T-cell (primary cell): Measurements from ENCODE around the gene KIAA0930. TPM values are rescaled to one million over a fixed set of nuclear protein-coding genes. Genes with fewer than 3 reads are reported as not detected.

Experiments
- ATAC-seq, 4 experiments: fragments of 200-7000 bp in 3 of 4; fragments of 150-1000 bp in 1 of 4; cut with Tn5 transposase; replicated peaks in 1 of 4; 1 replicate in 3 of 4; 2 replicates in 1 of 4; pipeline ENCODE4 v1.10.0; 2021; ENCODE audit warnings: moderate library complexity in 3 of 4, mild to moderate bottlenecking in 2 of 4, moderate number of reproducible peaks in 1 of 4
- CTCF ChIA-PET, 2 donors: fragments of 300-600 bp; sonication (Branson Sonifier 250); formaldehyde crosslinking; loops; one replicate each; lab custom pipeline; 2022; ENCODE audit warnings: antibody characterized with exemption in 2 of 2; lab: Charles Lee
- POLR2A ChIA-PET, 2 donors: fragments of 300-600 bp; sonication (Branson Sonifier 250); formaldehyde crosslinking; loops; one replicate each; lab custom pipeline; 2022; ENCODE audit warnings: antibody characterized with exemption in 2 of 2; lab: Charles Lee
- DNase-seq, 35 experiments: peaks; one replicate each; pipeline versions ENCODE4 v3.0.0 to v3.0.0-alpha.2; 2013 to 2023
- H3K27ac ChIP-seq: one replicate; pipeline ENCODE4 v1.5.1; 2013; ENCODE audit warnings: low read length
- H3K27me3 ChIP-seq, 2 experiments: replicated peaks in 1 of 2; 1 replicate in 1 of 2; 2 replicates in 1 of 2; pipeline versions ENCODE4 v1.6.1 to v1.7.0; 2013; ENCODE audit warnings: low read length in 1 of 2, mixed read lengths in 1 of 2; ENCODE audit not compliant: control insufficient read depth in 2 of 2, insufficient read depth in 2 of 2; ENCODE audit errors: extremely low read depth in 1 of 2
- H3K36me3 ChIP-seq, 2 donors: 1 replicate in 1 of 2; 2 replicates in 1 of 2; pipeline versions ENCODE4 v1.6.1 to v1.7.0; 2013; ENCODE audit warnings: low read length in 1 of 2; ENCODE audit not compliant: control insufficient read depth in 2 of 2, insufficient read depth in 1 of 2; ENCODE audit errors: extremely low read depth in 1 of 2
- H3K4me1 ChIP-seq, 2 experiments: 1 replicate in 1 of 2; 2 replicates in 1 of 2; pipeline versions ENCODE4 v1.6.1 to v1.7.0; 2013; ENCODE audit warnings: low read length in 2 of 2, mixed read lengths in 1 of 2; ENCODE audit not compliant: insufficient read depth in 2 of 2, control insufficient read depth in 1 of 2; ENCODE audit errors: extremely low read depth in 1 of 2
- H3K4me3 ChIP-seq, 2 donors: 1 replicate in 1 of 2; 2 replicates in 1 of 2; pipeline versions ENCODE4 v1.5.1 to v1.7.0; 2013; ENCODE audit warnings: mild to moderate bottlenecking in 2 of 2, low read length in 1 of 2, moderate library complexity in 1 of 2; ENCODE audit not compliant: control insufficient read depth in 1 of 2; ENCODE audit errors: extremely low read depth in 1 of 2
- H3K9me3 ChIP-seq: 2 replicates; pipeline ENCODE4 v1.7.0; 2013
- H3K27ac Mint-ChIP-seq, 2 donors: one replicate each; pipeline ENCODE4 v1.8.0; 2020 to 2021; ENCODE audit warnings: mild to moderate bottlenecking in 2 of 2, mixed read lengths in 2 of 2
- H3K27me3 Mint-ChIP-seq, 2 donors: one replicate each; pipeline ENCODE4 v1.8.0; 2021 to 2022; ENCODE audit warnings: mixed read lengths in 2 of 2
- H3K36me3 Mint-ChIP-seq: one replicate; pipeline ENCODE4 v1.8.0; 2021; ENCODE audit warnings: mixed read lengths
- H3K4me1 Mint-ChIP-seq, 3 donors: one replicate each; pipeline ENCODE4 v1.8.0; 2020 to 2022; ENCODE audit warnings: mixed read lengths in 3 of 3, mild to moderate bottlenecking in 1 of 3
- H3K4me3 Mint-ChIP-seq, 3 donors: one replicate each; pipeline ENCODE4 v1.8.0; 2020 to 2022; ENCODE audit warnings: mild to moderate bottlenecking in 3 of 3, mixed read lengths in 3 of 3, moderate library complexity in 3 of 3
- H3K9me3 Mint-ChIP-seq, 3 donors: one replicate each; pipeline ENCODE4 v1.8.0; 2020 to 2022; ENCODE audit warnings: mixed read lengths in 3 of 3
- WGBS: methylation state at CpG from one replicate; pipeline ENCODE4 v1.1.5; 2013; ENCODE audit warnings: missing lambda C conversion rate; ENCODE audit not compliant: insufficient coverage; 5-methylcytosine and 5-hydroxymethylcytosine counted together
- total RNA-seq, 35 experiments: library from RNA in 6 of 35; stranded (reverse) in 6 of 35; fragments of 120-200 nt in 1 of 35; gene quantifications; one replicate each; pipeline versions ENCODE4 v1.2.1 to v1.2.4 and lab custom pipeline; 2013 to 2026

KIAA0930 gene
- total RNA-seq, 5 donors from 2014 or later (not counting 1 experiment from before 2014, with no cell fraction given) = 21.2 to 40.2 (median 30.8) TPM

DNA sequence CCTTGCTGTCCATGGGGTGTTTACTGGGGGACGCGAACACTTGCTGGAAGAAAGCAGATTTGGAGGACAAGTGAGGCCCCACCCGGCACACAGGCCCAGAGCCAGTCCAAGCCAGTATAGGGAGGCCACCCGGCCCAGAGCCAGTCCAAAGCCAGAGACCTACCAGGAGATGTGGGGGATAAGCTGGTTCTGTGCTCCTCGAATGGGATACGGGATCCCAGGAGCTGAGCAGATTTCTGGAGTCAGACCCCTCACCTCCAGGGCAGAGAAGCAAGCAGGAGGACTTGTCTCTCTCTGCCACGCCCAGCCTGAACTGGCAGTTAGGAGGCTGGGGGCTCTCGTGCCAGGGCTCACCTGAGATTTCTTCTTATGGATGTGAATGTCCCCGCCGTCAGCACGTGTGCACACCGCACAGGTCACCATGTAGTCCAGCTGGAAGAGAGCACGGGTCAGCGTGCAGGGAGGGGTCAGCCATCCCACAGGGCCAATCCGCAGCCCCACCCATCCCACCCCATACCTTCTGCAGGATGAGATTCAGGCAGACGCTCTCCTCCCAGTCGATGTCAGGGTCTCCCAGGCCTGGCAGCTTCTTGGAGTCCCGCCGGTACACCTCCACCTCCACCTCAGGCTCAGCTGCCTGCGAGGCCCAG, 35.3 kb downstream of the KIAA0930 start:
- Histone ChIP-seq H3K4me3 (no peak overlapping the region), H3K9me3 (no peaks in the 10 kb centered on the region), H3K27me3 (no peaks in the 10 kb centered on the region), H3K27ac (no peak overlapping the region), H3K36me3 (peaks cover 21 to 23% of the 10 kb centered on the region in 2 donors), H3K4me1 (no peaks in the 10 kb centered on the region)
- WGBS = 95% methylated on average over 17 of the region's 20 CpGs
- H3K4me3 Mint-ChIP-seq = no peak overlapping the region
- ATAC-seq (no peak), DNase-seq (no peak)
- no peaks in the 10 kb centered on the region for H3K9me3 Mint-ChIP-seq
- H3K27ac Mint-ChIP-seq = no peak overlapping the region
- POLR2A ChIA-PET = no interaction called here
- no peaks in the 10 kb centered on the region for H3K4me1 Mint-ChIP-seq
- peaks cover 26% of the 10 kb centered on the region for H3K36me3 Mint-ChIP-seq
- CTCF ChIA-PET = no interaction called here
- no peaks in the 10 kb centered on the region for H3K27me3 Mint-ChIP-seq

DNA sequence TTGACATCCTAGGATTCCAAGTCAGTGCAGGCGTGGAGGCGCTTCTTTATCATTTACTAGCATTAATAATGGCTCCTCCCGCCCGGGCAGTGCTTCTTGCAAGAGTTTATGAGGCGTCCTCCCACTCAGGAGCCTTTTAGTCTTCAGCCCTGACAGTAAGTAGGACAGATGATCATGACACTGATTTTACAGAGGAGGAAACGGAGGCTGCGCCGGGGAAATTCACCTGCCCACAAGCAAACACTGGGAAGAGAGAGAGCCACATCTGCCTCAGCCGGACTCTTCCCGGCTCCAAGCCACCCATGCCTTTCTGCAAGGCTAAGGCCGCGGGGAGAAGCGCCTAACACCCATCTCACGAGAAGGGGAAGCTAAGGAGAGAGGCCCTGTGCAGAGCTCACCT, 35.9 kb downstream of the KIAA0930 start:
- H3K4me1 ChIP-seq = no peaks in the 10 kb centered on the region
- H3K4me3 Mint-ChIP-seq = no peak overlapping the region
- WGBS = 92% methylated on average over 5 of the region's 14 CpGs
- no peaks in the 10 kb centered on the region for H3K9me3 ChIP-seq
- H3K36me3 ChIP-seq = peaks cover 18 to 21% of the 10 kb centered on the region in 2 donors
- CTCF ChIA-PET = interaction anchor here in 1 of 2 donors (0.6 kb wide), 1 partner anchor 110 kb away, joined by 3 read pairs; no protein-coding TSS in a partner anchor
- no peak for DNase-seq
- no peak for ATAC-seq
- POLR2A ChIA-PET = no interaction called here
- H3K36me3 Mint-ChIP-seq = peaks cover 25% of the 10 kb centered on the region
- H3K27ac ChIP-seq = no peak overlapping the region
- no peaks in the 10 kb centered on the region for H3K27me3 ChIP-seq
- no peaks in the 10 kb centered on the region for H3K9me3 Mint-ChIP-seq
- H3K4me1 Mint-ChIP-seq = no peaks in the 10 kb centered on the region
- no peak overlapping the region for H3K27ac Mint-ChIP-seq
- no peak overlapping the region for H3K4me3 ChIP-seq
- no peaks in the 10 kb centered on the region for H3K27me3 Mint-ChIP-seq

DNA sequence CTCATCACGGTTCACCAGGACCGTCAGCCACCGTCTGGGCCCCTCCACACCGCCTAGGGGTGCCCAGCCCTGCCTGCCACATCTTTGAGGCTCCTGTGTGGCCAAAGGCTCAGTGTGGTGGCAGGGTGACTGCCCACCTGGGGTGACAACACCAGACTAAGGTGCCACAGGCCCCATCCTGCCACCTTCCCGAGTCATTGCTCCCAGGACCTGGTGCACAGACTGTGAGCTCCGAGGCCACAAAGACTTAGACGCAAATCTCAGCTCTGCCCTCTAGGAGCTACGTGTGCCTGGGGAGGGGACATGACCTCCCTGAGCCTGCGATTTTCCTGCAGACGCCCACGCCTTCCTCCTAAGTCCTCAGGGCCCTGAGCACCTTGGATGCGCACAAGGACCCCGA, 36.5 kb downstream of the KIAA0930 start:
- H3K27ac ChIP-seq = no peak overlapping the region
- CTCF ChIA-PET = interaction anchor here in 1 of 2 donors (0.6 kb wide), 1 partner anchor 110 kb away, joined by 3 read pairs; no protein-coding TSS in a partner anchor
- H3K36me3 Mint-ChIP-seq = peaks cover 26% of the 10 kb centered on the region
- no peaks in the 10 kb centered on the region for H3K4me1 Mint-ChIP-seq
- no peaks in the 10 kb centered on the region for H3K27me3 Mint-ChIP-seq
- H3K4me3 Mint-ChIP-seq = no peak overlapping the region
- 96% methylated on average over 13 of the region's 13 CpGs for WGBS
- H3K4me1 ChIP-seq = no peaks in the 10 kb centered on the region
- H3K4me3 ChIP-seq = no peak overlapping the region
- H3K9me3 ChIP-seq = no peaks in the 10 kb centered on the region
- no peak overlapping the region for H3K27ac Mint-ChIP-seq
- H3K36me3 ChIP-seq = peaks cover 21 to 25% of the 10 kb centered on the region in 2 donors
- DNase-seq (no peak), ATAC-seq (no peak)
- no peaks in the 10 kb centered on the region for H3K9me3 Mint-ChIP-seq
- POLR2A ChIA-PET = no interaction called here
- H3K27me3 ChIP-seq = no peaks in the 10 kb centered on the region

DNA sequence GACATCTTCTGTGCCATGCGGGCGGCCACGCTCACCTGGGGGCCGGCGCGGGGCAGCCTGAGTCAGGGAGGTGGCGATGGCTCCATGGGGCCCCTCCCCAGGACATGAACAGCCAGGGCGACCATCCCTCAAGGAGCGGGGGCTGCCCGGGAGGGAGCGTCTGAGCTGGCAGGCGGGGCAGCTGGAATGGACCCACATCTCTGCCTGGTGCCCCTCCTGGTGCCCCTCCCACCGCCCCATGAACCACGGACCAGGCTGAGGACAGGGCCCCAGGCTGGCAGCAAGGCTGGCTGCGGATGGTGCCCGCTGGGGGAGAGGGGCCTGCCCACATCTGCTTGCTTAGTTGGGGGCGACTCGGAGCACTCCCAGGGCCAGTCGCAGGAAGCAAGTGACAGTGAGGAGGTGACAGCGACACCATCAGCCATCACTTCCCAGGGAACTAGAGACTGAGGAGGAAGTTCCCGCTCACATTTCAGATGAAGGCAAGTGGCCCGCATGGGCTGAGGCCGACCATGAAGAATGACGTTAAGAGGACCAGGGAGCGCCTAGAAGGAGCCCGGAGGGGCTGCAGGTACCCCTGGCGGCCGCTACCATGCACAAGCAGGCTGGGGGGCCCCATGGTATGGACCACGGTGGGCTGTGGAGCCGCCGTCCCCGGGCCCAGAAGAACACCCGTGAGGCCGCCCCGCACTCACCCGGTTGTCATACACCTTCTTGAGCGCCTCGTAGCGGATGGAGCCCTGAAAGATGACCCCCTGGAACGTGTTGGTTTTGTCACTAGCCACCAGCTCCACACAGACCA, 37.3 kb downstream of the KIAA0930 start:
- Mint-ChIP-seq H3K36me3 (peaks cover 27% of the 10 kb centered on the region), H3K9me3 (no peaks in the 10 kb centered on the region), H3K27ac (no peak overlapping the region), H3K27me3 (no peaks in the 10 kb centered on the region), H3K4me1 (no peaks in the 10 kb centered on the region), H3K4me3 (no peak overlapping the region)
- WGBS = 96% methylated on average over 36 of the region's 40 CpGs
- DNase-seq (no peak), ATAC-seq (no peak)
- H3K36me3 ChIP-seq = peaks cover 26 to 31% of the 10 kb centered on the region in 2 donors
- no peak overlapping the region for H3K27ac ChIP-seq
- H3K27me3 ChIP-seq = no peaks in the 10 kb centered on the region
- no peaks in the 10 kb centered on the region for H3K9me3 ChIP-seq
- POLR2A ChIA-PET = no interaction called here
- H3K4me1 ChIP-seq = no peaks in the 10 kb centered on the region
- H3K4me3 ChIP-seq = no peak overlapping the region
- CTCF ChIA-PET = no interaction called here

DNA sequence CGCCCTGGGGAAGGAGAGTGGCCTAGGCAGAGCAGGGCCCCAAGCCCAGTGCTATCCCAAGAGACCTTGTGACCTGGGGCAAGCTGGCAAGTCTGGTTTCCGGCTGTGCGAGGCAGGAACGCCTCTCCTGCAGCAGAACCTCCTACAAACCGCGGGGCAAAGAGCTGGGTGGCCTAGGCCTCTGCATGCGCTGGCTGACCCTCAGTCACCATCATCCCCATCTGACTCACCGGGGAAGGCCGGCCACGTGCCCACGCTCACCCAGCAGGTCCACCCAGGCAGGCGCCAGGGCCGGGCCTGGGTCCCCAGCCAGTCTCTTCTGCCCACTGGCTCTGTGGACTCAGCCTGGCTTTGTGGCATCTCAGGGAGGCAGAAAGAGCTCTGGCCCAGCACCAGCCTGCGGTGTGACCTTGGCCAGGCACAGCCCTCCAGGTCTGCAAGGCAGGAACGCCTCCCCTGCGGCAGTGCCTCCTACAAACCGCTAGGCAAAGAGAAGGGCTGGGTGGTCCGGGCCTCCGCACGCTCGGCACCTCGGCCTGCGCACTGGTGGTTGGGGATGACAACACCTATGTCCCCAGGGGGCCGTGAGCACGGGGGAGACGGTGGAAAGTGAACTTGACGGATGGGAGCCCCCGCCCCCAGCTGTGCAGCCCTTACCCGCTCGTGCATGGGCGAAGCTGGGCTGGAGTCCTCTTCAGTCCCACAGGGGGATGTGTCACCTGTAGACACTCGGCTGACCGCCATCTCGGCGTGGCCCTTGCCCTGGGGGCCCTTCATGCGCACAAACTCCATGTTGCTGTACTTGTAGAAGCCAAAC, 38.2 kb downstream of the KIAA0930 start:
- ATAC-seq = no peak
- DNase-seq = no peak
- Histone ChIP-seq H3K36me3 (peaks cover 22 to 30% of the 10 kb centered on the region in 2 donors), H3K4me3 (no peak overlapping the region), H3K27me3 (no peaks in the 10 kb centered on the region), H3K9me3 (no peaks in the 10 kb centered on the region), H3K27ac (no peak overlapping the region), H3K4me1 (no peaks in the 10 kb centered on the region)
- Mint-ChIP-seq H3K27ac (no peak overlapping the region), H3K36me3 (peaks cover 35% of the 10 kb centered on the region), H3K4me3 (no peak overlapping the region), H3K27me3 (no peaks in the 10 kb centered on the region), H3K9me3 (no peaks in the 10 kb centered on the region), H3K4me1 (no peaks in the 10 kb centered on the region)
- 94% methylated on average over 26 of the region's 36 CpGs for WGBS
- CTCF ChIA-PET = no interaction called here
- POLR2A ChIA-PET = no interaction called here

DNA sequence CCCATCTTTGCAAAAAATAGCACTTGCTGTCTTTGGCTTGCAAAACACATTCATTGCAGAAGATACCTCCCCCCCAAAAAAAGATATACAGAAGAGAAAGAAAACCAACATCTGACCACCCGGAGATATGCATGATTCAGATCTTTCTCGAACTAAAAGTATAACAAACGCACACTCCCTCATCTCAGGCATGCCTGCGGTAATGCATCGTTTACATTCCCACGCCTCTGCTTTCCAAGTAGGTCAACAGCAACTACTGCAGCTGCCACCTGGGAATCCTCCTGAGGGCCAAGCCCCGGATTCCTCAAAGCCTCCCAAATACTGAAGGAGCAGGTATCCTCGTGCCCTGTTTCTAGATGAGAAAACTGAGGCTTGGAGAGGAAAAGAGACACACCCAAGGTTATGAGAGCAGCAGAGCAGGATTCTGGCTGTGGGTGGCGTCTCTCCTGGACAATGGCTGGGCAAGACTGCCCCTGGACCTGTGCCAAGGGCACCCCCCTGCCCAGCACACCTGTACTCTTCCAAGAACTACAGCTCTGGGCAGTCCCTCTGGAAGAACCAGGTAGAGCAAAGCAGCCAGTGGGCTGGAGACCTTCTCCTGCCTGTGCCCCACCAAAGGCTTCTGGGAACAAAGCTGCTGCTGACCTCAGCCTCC, 38.9 kb downstream of the KIAA0930 start:
- DNase-seq (no peak), ATAC-seq (no peak)
- ChIA-PET CTCF (no interaction called here), POLR2A (no interaction called here)
- no peak overlapping the region for H3K27ac ChIP-seq
- Mint-ChIP-seq H3K9me3 (no peaks in the 10 kb centered on the region), H3K27ac (no peak overlapping the region), H3K27me3 (no peaks in the 10 kb centered on the region), H3K4me3 (no peak overlapping the region), H3K36me3 (peaks cover 35% of the 10 kb centered on the region), H3K4me1 (no peaks in the 10 kb centered on the region)
- H3K27me3 ChIP-seq = no peaks in the 10 kb centered on the region
- no peaks in the 10 kb centered on the region for H3K9me3 ChIP-seq
- no peaks in the 10 kb centered on the region for H3K4me1 ChIP-seq
- 85% methylated on average over 6 of the region's 9 CpGs for WGBS
- peaks cover 22 to 35% of the 10 kb centered on the region in 2 donors for H3K36me3 ChIP-seq
- no peak overlapping the region for H3K4me3 ChIP-seq
